ENCODE results near the gene XIAP. TPM values are rescaled to one million over a fixed set of nuclear protein-coding genes. Genes with fewer than 3 reads are reported as not detected.

The XIAP gene
- total and polyA plus RNA-seq, 12 donors, result 7.3 to 34.6 (median 27.8) TPM

DNA sequence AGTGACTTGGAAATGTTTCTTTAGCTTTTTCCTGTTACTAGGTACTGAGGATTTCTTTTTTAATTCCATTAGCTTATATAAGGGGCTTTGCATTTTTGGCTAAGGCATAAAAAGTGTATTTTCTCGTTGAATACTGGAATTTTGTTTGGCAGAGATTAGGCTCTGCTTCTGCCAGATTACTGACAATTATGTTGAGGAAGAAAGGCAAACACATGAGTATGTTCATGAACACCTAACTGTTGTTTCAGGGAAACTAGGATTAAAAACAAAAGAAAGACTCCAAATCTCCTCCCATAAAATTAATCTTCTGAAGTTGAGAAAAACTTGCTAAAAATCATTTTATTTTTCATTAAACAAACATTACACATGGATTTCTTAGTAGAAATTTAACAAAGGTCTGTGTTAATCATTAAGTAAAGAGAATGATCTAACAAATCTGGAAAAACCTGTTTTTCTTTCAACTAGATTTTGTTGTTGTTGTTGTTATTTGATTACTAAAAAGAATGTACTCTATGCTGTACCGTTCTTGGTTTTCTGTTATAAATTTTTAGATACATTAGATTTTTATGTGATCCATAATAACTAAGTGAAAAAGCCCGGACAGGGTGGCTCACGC lies 58.4 kb downstream of the XIAP start:
- intact Hi-C loops (cut with DNase I), result no loop called here
- WGBS, 2 donors, result 73 to 80% methylated on average over 4 of the region's 4 CpGs
- H3K27ac ChIP-seq, result no peak overlapping the region
- H3K36me3 ChIP-seq, result no peaks in the 10 kb centered on the region
- no peaks in the 10 kb centered on the region for H3K27me3 ChIP-seq
- no peak for TF ChIP-seq CTCF (IDR thresholded peaks at IDR 0.05)
- H3K4me1 ChIP-seq, result no peaks in the 10 kb centered on the region
- DNase-seq (no peak), ATAC-seq (no peak)
- H3K9me3 ChIP-seq, result no peaks in the 10 kb centered on the region
- no peak overlapping the region for H3K4me3 ChIP-seq

DNA sequence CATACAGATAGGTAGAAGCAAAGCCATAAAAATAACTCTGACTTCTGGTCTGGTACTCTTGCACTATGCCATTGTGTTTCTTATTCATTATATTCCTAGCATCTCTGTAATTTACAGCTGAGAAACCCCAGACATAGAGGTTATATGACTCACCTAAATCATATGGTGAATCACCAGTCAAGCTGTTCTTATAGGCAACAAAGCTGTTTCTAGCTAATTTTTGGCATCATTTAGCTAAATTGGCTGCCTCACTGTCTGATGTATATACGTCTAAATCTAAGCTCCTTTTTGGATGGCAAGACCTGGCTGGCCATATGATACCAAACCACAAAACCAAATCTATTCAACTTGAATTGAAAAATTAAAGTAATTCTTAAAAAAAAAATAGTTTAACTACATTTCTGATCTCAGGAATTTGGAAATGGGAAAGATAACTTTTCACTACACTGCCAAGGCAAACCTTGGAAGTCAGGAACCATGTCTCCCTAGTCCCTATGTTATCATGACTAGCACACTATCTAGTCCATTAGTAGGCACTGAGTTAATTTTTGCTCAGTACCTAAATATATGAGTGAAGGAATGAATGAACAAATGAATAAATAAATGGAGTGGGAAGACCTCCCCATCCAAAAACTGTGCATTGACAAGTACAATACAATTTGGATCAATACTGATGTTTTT lies 60.4 kb downstream of the XIAP start:
- H3K36me3 ChIP-seq, result no peaks in the 10 kb centered on the region
- no peak for DNase-seq
- H3K27ac ChIP-seq, result no peak overlapping the region
- H3K9me3 ChIP-seq, result no peaks in the 10 kb centered on the region
- WGBS, 2 donors, result 82 to 84% methylated on average over 1 of the region's 1 CpG
- H3K27me3 ChIP-seq, result no peaks in the 10 kb centered on the region
- no peak for TF ChIP-seq CTCF (IDR thresholded peaks at IDR 0.05)
- no peak overlapping the region for H3K4me3 ChIP-seq
- intact Hi-C loops (cut with DNase I), result no loop called here
- no peaks in the 10 kb centered on the region for H3K4me1 ChIP-seq
- ATAC-seq, result no peak

GRCh38 chrX:123923211-123923610 lies 63.4 kb downstream of the XIAP start:
- ATAC-seq (no peak), DNase-seq (no peak)
- H3K27me3 ChIP-seq, result no peaks in the 10 kb centered on the region
- 97 to 100% methylated on average over 2 of the region's 2 CpGs for WGBS, 2 donors
- no peak overlapping the region for H3K27ac ChIP-seq
- H3K36me3 ChIP-seq, result no peaks in the 10 kb centered on the region
- H3K9me3 ChIP-seq, result no peaks in the 10 kb centered on the region
- TF ChIP-seq CTCF (IDR thresholded peaks at IDR 0.05), result no peak
- no peak overlapping the region for H3K4me3 ChIP-seq
- intact Hi-C loops (cut with DNase I), result no loop called here
- no peaks in the 10 kb centered on the region for H3K4me1 ChIP-seq

DNA sequence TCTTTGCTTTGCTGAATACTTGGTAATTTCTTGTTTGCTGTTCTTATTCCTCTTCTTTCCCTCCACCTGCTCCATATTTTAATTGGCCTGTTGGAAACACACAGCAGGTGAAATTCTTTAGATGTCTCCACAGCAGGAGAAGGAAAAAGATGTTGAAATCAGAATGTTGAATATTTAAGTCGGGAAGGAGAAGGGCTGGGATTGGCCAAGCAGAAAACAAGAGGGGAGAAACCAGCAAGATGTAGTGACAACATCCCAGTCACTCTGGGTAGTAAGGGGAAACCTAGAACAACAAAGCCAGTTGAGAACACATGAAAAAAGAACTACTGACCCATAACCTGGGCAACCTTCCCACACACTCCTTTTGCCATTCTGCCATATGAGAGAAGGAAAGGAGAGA lies 64.3 kb downstream of the XIAP start:
- Histone ChIP-seq H3K27me3 (no peaks in the 10 kb centered on the region), H3K9me3 (no peaks in the 10 kb centered on the region), H3K36me3 (no peaks in the 10 kb centered on the region), H3K27ac (no peak overlapping the region), H3K4me3 (no peak overlapping the region), H3K4me1 (no peaks in the 10 kb centered on the region)
- no peak for TF ChIP-seq CTCF (IDR thresholded peaks at IDR 0.05)
- DNase-seq (no peak), ATAC-seq (no peak)
- WGBS, 2 donors, result 46 to 70% methylated on average over 1 of the region's 1 CpG
- intact Hi-C loops (cut with DNase I), result no loop called here
